Neural cell (in vitro differentiated cells): ENCODE data around the gene PIGZ.

Source experiments
- EP300 ChIP-seq: fragments of 450-650 bp; conservative IDR thresholded peaks from 2 replicates; pipeline ENCODE4 v1.6.1; 2014; ENCODE audit warnings: antibody characterized with exemption, mild to moderate bottlenecking, moderate library complexity; ENCODE audit not compliant: poor library complexity, severe bottlenecking
- EZH2 ChIP-seq: fragments of 200-600, 300-800 bp; shearing (Covaris generic), sonication (generic); IDR thresholded peaks from 2 replicates; pipeline ENCODE4 v1.6.1; 2014; ENCODE audit warnings: antibody characterized with exemption, low read length, borderline replicate concordance, mild to moderate bottlenecking; ENCODE audit not compliant: insufficient read depth, poor library complexity, severe bottlenecking
- MXI1 ChIP-seq: fragments of 450-650 bp; conservative IDR thresholded peaks from 2 replicates; pipeline ENCODE4 v1.6.1; 2014; ENCODE audit warnings: antibody characterized with exemption, mild to moderate bottlenecking; ENCODE audit not compliant: poor library complexity, severe bottlenecking
- POLR2AphosphoS5 ChIP-seq: IDR thresholded peaks from 2 replicates; pipeline ENCODE4 v1.6.1; 2012
- SMC3 ChIP-seq: fragments of 450-650 bp; conservative IDR thresholded peaks from 2 replicates; pipeline ENCODE4 v1.6.1; 2014; ENCODE audit warnings: antibody characterized with exemption, mild to moderate bottlenecking, moderate library complexity; ENCODE audit not compliant: poor library complexity
- TAF1 ChIP-seq: IDR thresholded peaks from 2 replicates; pipeline ENCODE4 v1.6.1; 2012; ENCODE audit warnings: low read depth
- TF ChIP-seq, protein P1 (sequence below): fragments of 450-650 bp; IDR thresholded peaks from 2 replicates; pipeline ENCODE4 v1.5.1; 2014; ENCODE audit warnings: antibody characterized with exemption, mild to moderate bottlenecking, moderate library complexity; ENCODE audit not compliant: poor library complexity, severe bottlenecking
- TF ChIP-seq, protein P2 (sequence below): IDR thresholded peaks from 2 replicates; pipeline ENCODE4 v1.6.1; 2012; ENCODE audit warnings: borderline replicate concordance

GRCh38 chr3:196983186-196983585, 14.6 kb upstream of the PIGZ start:
- TF ChIP-seq, protein P1, sequence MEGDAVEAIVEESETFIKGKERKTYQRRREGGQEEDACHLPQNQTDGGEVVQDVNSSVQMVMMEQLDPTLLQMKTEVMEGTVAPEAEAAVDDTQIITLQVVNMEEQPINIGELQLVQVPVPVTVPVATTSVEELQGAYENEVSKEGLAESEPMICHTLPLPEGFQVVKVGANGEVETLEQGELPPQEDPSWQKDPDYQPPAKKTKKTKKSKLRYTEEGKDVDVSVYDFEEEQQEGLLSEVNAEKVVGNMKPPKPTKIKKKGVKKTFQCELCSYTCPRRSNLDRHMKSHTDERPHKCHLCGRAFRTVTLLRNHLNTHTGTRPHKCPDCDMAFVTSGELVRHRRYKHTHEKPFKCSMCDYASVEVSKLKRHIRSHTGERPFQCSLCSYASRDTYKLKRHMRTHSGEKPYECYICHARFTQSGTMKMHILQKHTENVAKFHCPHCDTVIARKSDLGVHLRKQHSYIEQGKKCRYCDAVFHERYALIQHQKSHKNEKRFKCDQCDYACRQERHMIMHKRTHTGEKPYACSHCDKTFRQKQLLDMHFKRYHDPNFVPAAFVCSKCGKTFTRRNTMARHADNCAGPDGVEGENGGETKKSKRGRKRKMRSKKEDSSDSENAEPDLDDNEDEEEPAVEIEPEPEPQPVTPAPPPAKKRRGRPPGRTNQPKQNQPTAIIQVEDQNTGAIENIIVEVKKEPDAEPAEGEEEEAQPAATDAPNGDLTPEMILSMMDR = no peak
- TF ChIP-seq MXI1 (no peak), EP300 (no peak), POLR2AphosphoS5 (no peak), SMC3 (no peak), EZH2 (no peak), TAF1 (no peak)
- TF ChIP-seq, protein P2, sequence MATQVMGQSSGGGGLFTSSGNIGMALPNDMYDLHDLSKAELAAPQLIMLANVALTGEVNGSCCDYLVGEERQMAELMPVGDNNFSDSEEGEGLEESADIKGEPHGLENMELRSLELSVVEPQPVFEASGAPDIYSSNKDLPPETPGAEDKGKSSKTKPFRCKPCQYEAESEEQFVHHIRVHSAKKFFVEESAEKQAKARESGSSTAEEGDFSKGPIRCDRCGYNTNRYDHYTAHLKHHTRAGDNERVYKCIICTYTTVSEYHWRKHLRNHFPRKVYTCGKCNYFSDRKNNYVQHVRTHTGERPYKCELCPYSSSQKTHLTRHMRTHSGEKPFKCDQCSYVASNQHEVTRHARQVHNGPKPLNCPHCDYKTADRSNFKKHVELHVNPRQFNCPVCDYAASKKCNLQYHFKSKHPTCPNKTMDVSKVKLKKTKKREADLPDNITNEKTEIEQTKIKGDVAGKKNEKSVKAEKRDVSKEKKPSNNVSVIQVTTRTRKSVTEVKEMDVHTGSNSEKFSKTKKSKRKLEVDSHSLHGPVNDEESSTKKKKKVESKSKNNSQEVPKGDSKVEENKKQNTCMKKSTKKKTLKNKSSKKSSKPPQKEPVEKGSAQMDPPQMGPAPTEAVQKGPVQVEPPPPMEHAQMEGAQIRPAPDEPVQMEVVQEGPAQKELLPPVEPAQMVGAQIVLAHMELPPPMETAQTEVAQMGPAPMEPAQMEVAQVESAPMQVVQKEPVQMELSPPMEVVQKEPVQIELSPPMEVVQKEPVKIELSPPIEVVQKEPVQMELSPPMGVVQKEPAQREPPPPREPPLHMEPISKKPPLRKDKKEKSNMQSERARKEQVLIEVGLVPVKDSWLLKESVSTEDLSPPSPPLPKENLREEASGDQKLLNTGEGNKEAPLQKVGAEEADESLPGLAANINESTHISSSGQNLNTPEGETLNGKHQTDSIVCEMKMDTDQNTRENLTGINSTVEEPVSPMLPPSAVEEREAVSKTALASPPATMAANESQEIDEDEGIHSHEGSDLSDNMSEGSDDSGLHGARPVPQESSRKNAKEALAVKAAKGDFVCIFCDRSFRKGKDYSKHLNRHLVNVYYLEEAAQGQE = no peak
